Thyroid gland (tissue), 4 donors: ENCODE results near the gene IMPDH1. TPM values are rescaled to one million over a fixed set of nuclear protein-coding genes. Genes with fewer than 3 reads are reported as not detected.

Experiments used
- DNase-seq, 2 donors: peaks; one replicate each; pipeline ENCODE4 v3.0.0-alpha.2; 2019
- H3K27ac ChIP-seq, 3 donors: fragments of 200-600 bp; sonication (generic); 1 replicate in 2 of 3; 2 replicates in 1 of 3; pipeline ENCODE4 v1.5.1; 2016 to 2019; ENCODE audit warnings: mild to moderate bottlenecking in 1 of 3, moderate library complexity in 1 of 3
- H3K27me3 ChIP-seq: fragments of 200-600 bp; sonication (generic); one replicate; pipeline ENCODE4 v1.5.1; 2019
- H3K36me3 ChIP-seq, 2 donors: fragments of 200-600 bp; sonication (generic); one replicate each; pipeline ENCODE4 v1.5.1; 2016 to 2019
- H3K4me1 ChIP-seq, 2 donors: fragments of 200-600 bp; sonication (generic); one replicate each; pipeline ENCODE4 v1.5.1; 2017 to 2019
- H3K4me3 ChIP-seq, 3 donors: fragments of 200-600 bp; sonication (generic); replicated peaks in 1 of 3; 1 replicate in 2 of 3; 2 replicates in 1 of 3; pipeline ENCODE4 v1.5.1; 2016; ENCODE audit warnings: mild to moderate bottlenecking in 1 of 3
- H3K9me3 ChIP-seq: fragments of 200-600 bp; sonication (generic); one replicate; pipeline ENCODE4 v1.5.1; 2017
- POLR2A ChIP-seq, 2 donors: fragments of 450-650 bp; IDR thresholded peaks; one replicate each; pipeline ENCODE4 v1.6.1; 2017; ENCODE audit warnings: antibody characterized with exemption in 2 of 2, mild to moderate bottlenecking in 2 of 2, moderate library complexity in 1 of 2
- WGBS, 2 donors: methylation state at CpG; one replicate each; pipeline ENCODE4 v1.1.5; 2017; 5-methylcytosine and 5-hydroxymethylcytosine counted together
- intact Hi-C: fragments of 100-400 bp; cut with DNase I; formaldehyde crosslinking; loops from one replicate; pipeline ENCODE4 v1.15.1; 2023
- total RNA-seq, 4 donors: library from RNA; depleted of rRNA; stranded (reverse); fragments of >200 nt; gene quantifications; one replicate each; pipeline ENCODE4 v1.2.3, GENCODE V29; 2016
- TF ChIP-seq, protein P1 (sequence below), 6 experiments: fragments of 200-600 bp in 3 of 6; fragments of 450-650 bp in 3 of 6; sonication (generic) in 3 of 6; IDR thresholded peaks; one replicate each; pipeline ENCODE4 v1.5.1; 2016 to 2019; ENCODE audit warnings: antibody characterized with exemption in 6 of 6, mild to moderate bottlenecking in 2 of 6, inconsistent platforms in 1 of 6, moderate library complexity in 1 of 6

The IMPDH1 gene
- total RNA-seq, 4 donors from 2014 or later, result 12.3 to 37.9 (median 22.9) TPM

DNA sequence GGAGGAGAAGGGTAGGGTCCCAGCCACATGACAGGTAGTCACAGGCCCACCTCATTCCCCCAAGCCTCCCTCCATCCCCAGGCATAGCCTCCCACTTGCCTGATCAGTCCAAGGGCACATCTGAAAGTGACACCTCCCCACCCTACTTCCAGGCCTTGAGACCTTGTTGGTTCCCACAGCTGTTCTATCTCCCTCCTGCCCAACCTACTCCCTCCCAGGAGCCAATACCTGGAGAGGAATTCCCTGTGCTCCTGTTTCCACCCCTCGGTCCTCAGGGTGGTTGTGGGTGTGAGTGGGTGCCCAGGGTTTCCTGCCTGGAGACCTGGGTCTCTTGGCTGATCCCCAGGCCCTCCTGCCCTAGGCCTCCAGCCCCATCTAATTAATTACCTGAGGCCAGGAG lies 11.6 kb upstream of the IMPDH1 start:
- TF ChIP-seq, protein P1, sequence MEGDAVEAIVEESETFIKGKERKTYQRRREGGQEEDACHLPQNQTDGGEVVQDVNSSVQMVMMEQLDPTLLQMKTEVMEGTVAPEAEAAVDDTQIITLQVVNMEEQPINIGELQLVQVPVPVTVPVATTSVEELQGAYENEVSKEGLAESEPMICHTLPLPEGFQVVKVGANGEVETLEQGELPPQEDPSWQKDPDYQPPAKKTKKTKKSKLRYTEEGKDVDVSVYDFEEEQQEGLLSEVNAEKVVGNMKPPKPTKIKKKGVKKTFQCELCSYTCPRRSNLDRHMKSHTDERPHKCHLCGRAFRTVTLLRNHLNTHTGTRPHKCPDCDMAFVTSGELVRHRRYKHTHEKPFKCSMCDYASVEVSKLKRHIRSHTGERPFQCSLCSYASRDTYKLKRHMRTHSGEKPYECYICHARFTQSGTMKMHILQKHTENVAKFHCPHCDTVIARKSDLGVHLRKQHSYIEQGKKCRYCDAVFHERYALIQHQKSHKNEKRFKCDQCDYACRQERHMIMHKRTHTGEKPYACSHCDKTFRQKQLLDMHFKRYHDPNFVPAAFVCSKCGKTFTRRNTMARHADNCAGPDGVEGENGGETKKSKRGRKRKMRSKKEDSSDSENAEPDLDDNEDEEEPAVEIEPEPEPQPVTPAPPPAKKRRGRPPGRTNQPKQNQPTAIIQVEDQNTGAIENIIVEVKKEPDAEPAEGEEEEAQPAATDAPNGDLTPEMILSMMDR (IDR thresholded peaks at IDR 0.05), result no peak
- TF ChIP-seq POLR2A (IDR thresholded peaks at IDR 0.05), result no peak
- Histone ChIP-seq H3K4me1 (peaks cover 0 to 4% of the 10 kb centered on the region in 2 donors), H3K27me3 (no peaks in the 10 kb centered on the region), H3K4me3 (no peak overlapping the region), H3K27ac (no peak overlapping the region), H3K9me3 (no peaks in the 10 kb centered on the region), H3K36me3 (no peaks in the 10 kb centered on the region)
- 56 to 83% methylated on average over 1 of the region's 1 CpG for WGBS, 2 donors
- intact Hi-C loops, result no loop called here
- no peak for DNase-seq

DNA sequence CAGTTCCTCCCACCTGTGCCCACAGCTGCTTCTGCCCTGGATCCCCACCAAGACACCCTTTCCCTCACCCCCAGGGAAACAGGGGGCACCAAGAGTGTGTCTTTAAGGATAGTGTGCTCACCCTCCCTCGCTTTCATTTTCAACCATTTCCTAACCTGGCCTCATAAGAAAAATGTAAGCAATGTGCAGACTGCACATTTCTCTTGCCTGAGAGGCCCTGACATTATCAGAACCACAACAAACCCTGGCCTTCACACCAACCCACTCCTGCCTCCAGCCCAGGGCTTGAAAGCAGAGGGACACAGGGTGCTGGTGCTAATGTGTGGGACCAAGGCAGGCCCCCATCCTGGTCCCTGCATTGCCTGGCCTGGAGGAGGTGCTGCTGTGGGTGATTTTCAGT lies 11.0 kb upstream of the IMPDH1 start:
- no peaks in the 10 kb centered on the region for H3K27me3 ChIP-seq
- no peaks in the 10 kb centered on the region for H3K36me3 ChIP-seq
- intact Hi-C loops, result no loop called here
- peaks cover 0 to 4% of the 10 kb centered on the region in 2 donors for H3K4me1 ChIP-seq
- TF ChIP-seq, protein P1 (IDR thresholded peaks at IDR 0.05), result no peak
- no peak for TF ChIP-seq POLR2A (IDR thresholded peaks at IDR 0.05)
- no peak for DNase-seq
- WGBS, 2 donors, result 78 to 85% methylated on average over 1 of the region's 1 CpG
- H3K4me3 ChIP-seq, result no peak overlapping the region
- no peaks in the 10 kb centered on the region for H3K9me3 ChIP-seq
- H3K27ac ChIP-seq, result no peak overlapping the region

DNA sequence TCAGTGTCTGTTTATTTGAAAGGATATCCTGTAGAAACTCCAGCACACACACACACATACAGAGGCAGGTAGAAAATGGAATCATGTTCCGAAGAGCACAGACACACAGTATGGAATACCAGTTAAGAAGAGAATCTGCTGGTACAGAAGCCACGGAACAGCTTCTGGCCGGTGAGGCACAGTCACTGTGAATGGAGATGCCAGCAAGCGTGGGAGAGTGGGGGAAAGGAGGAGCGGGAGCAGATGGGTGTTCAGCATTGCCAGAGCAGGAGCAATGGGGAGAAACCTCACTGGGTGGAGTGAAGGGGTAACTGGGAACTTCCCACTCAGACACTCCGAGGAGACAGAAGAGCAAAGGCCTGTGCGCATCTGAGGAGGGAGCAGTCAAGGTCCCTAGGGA lies 9.5 kb upstream of the IMPDH1 start:
- 90 to 97% methylated on average over 7 of the region's 7 CpGs for WGBS, 2 donors
- Histone ChIP-seq H3K4me1 (peaks cover 0 to 4% of the 10 kb centered on the region in 2 donors), H3K27me3 (no peaks in the 10 kb centered on the region), H3K27ac (no peak overlapping the region), H3K36me3 (no peaks in the 10 kb centered on the region), H3K4me3 (no peak overlapping the region), H3K9me3 (no peaks in the 10 kb centered on the region)
- no peak for DNase-seq
- TF ChIP-seq, protein P1 (IDR thresholded peaks at IDR 0.05), result no peak
- TF ChIP-seq POLR2A (IDR thresholded peaks at IDR 0.05), result no peak
- intact Hi-C loops, result no loop called here

DNA sequence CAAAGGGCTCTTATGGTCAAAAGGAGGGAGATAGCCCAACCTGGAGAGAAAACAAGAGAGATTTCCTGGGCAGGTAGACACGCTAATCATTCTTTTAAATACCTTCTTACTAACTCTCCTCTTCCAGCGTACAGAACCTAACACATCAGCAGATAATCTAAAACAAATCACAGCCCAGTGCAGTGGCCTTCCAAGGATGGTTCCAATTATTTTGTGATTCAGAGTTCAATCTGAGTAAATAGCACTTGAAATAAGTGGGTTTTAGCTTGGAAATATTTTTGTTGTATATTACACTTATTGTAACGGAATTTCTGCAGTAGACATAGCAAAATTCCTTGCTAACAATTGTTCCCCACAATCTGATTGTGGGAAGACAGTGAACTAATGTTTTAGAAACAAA lies 7.3 kb upstream of the IMPDH1 start:
- 84 to 89% methylated on average over 3 of the region's 3 CpGs for WGBS, 2 donors
- no peaks in the 10 kb centered on the region for H3K4me1 ChIP-seq
- no peak for DNase-seq
- H3K36me3 ChIP-seq, result no peaks in the 10 kb centered on the region
- no peak overlapping the region for H3K27ac ChIP-seq
- H3K9me3 ChIP-seq, result no peaks in the 10 kb centered on the region
- no peak for TF ChIP-seq POLR2A (IDR thresholded peaks at IDR 0.05)
- no peaks in the 10 kb centered on the region for H3K27me3 ChIP-seq
- intact Hi-C loops, result no loop called here
- H3K4me3 ChIP-seq, result no peak overlapping the region

DNA sequence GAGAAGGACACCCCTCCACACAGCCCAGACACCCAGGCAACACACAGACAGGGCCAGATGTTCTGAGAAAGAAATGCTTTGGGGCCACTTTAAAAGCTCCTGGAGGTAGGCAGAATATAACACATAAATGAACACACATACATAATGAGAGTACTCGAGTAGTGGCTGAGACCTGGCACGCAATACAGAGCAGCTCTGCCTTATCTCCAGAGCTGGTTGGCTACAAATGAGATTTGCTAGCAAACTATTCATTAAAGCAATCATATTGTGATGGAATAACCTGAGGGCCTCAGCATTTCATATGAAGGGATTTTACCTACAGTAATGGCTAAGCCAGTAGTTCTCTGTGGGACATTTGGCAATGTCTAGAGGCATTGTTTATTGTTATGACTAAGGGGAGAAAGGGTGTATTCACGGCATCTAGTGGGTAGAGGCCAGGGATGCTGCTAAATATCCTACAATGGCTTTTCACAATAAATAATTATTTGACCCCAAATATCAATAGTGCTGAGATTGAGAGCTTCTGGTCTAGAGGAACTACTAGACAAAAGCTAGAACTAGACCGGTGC lies 5.5 kb upstream of the IMPDH1 start:
- no peak overlapping the region for H3K4me3 ChIP-seq
- H3K36me3 ChIP-seq, result no peaks in the 10 kb centered on the region
- H3K27ac ChIP-seq, result no peak overlapping the region
- WGBS, 2 donors, result 86 to 88% methylated on average over 4 of the region's 4 CpGs
- no peak for DNase-seq
- peaks cover 5% of the 10 kb centered on the region in 2 donors for H3K4me1 ChIP-seq
- H3K9me3 ChIP-seq, result no peaks in the 10 kb centered on the region
- intact Hi-C loops, result no loop called here
- H3K27me3 ChIP-seq, result no peaks in the 10 kb centered on the region
- TF ChIP-seq POLR2A (IDR thresholded peaks at IDR 0.05), result no peak
- TF ChIP-seq, protein P1 (IDR thresholded peaks at IDR 0.05), result no peak

DNA sequence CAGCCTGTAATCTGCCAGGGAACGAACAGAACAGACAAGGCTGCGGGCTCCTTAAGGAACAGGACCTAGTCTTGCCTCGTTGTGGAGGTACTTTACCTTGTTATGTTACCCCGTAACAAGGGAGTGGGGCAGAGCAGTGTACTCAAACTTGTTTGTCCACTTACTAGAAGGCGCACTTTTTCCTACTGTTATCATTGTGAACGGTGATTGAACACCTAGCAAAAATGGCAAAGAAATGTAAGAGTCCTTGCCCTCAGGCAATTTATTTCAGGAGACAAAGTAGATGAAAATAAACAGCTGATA lies 620 bp upstream of the IMPDH1 start:
- intact Hi-C loops, result no loop called here
- DNase-seq, result no peak
- peak in 1 of 2 donors; percentile 28 for TF ChIP-seq POLR2A (IDR thresholded peaks at IDR 0.05)
- TF ChIP-seq, protein P1 (IDR thresholded peaks at IDR 0.05), result no peak
- Histone ChIP-seq H3K9me3 (no peaks in the 10 kb centered on the region), H3K27me3 (no peaks in the 10 kb centered on the region), H3K36me3 (no peaks in the 10 kb centered on the region), H3K27ac (peak overlapping the region; percentile 12 to 95 (median 66)), H3K4me3 (peak overlapping the region in 2 of 3 donors; percentile 47 to 53), H3K4me1 (peaks cover 9 to 20% of the 10 kb centered on the region in 2 donors)
- WGBS, 2 donors, result 1 to 2% methylated on average over 5 to 6 of the region's 6 CpGs
